ENCODE results near the gene ARF1.

Gene ARF1

GRCh38 chr1:228109073-228109961, 26.8 kb downstream of the ARF1 start, which contains the start of gene MRPL55 (continued):
- TF ChIP-seq, protein P1, sequence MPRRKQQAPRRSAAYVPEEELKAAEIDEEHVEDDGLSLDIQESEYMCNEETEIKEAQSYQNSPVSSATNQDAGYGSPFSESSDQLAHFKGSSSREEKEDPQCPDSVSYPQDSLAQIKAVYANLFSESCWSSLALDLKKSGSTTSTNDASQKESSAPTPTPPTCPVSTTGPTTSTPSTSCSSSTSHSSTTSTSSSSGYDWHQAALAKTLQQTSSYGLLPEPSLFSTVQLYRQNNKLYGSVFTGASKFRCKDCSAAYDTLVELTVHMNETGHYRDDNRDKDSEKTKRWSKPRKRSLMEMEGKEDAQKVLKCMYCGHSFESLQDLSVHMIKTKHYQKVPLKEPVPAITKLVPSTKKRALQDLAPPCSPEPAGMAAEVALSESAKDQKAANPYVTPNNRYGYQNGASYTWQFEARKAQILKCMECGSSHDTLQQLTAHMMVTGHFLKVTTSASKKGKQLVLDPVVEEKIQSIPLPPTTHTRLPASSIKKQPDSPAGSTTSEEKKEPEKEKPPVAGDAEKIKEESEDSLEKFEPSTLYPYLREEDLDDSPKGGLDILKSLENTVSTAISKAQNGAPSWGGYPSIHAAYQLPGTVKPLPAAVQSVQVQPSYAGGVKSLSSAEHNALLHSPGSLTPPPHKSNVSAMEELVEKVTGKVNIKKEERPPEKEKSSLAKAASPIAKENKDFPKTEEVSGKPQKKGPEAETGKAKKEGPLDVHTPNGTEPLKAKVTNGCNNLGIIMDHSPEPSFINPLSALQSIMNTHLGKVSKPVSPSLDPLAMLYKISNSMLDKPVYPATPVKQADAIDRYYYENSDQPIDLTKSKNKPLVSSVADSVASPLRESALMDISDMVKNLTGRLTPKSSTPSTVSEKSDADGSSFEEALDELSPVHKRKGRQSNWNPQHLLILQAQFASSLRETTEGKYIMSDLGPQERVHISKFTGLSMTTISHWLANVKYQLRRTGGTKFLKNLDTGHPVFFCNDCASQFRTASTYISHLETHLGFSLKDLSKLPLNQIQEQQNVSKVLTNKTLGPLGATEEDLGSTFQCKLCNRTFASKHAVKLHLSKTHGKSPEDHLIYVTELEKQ (tag by site-specific recombination; IDR thresholded peaks at IDR 0.05; ENCODE audit: borderline replicate concordance): peak; percentile 11; the same call in 1 of the 2 replicates
- TF ChIP-seq, protein P2, sequence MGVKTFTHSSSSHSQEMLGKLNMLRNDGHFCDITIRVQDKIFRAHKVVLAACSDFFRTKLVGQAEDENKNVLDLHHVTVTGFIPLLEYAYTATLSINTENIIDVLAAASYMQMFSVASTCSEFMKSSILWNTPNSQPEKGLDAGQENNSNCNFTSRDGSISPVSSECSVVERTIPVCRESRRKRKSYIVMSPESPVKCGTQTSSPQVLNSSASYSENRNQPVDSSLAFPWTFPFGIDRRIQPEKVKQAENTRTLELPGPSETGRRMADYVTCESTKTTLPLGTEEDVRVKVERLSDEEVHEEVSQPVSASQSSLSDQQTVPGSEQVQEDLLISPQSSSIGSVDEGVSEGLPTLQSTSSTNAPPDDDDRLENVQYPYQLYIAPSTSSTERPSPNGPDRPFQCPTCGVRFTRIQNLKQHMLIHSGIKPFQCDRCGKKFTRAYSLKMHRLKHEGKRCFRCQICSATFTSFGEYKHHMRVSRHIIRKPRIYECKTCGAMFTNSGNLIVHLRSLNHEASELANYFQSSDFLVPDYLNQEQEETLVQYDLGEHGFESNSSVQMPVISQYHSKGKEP (tag by site-specific recombination; IDR thresholded peaks at IDR 0.05): peak; percentile 98
- TF ChIP-seq KLF16 (tag by site-specific recombination; IDR thresholded peaks at IDR 0.05) (peak; percentile 99), FEZF1 (tag by site-specific recombination; IDR thresholded peaks at IDR 0.05) (peak; percentile 81), ZNF223 (tag by site-specific recombination; IDR thresholded peaks at IDR 0.05) (0 out of 2 replicates have a peak, but pooled peaks have one; percentile 10), ZBTB21 (tag by site-specific recombination; IDR thresholded peaks at IDR 0.05) (peak; percentile 100), ZXDB (tag by site-specific recombination; IDR thresholded peaks at IDR 0.05) (peak; percentile 84), ZNF362 (tag by site-specific recombination; IDR thresholded peaks at IDR 0.05) (no peak), SALL2 (tag by site-specific recombination; IDR thresholded peaks at IDR 0.05; ENCODE audit: borderline replicate concordance) (no peak), ZNF792 (tag by site-specific recombination; IDR thresholded peaks at IDR 0.05) (0 out of 2 replicates have a peak, but pooled peaks have one; percentile 13), ZNF366 (tag by site-specific recombination; conservative IDR thresholded peaks at IDR 0.05) (no peak), ZNF404 (tag by site-specific recombination; IDR thresholded peaks at IDR 0.05) (no peak), ZNF449 (tag by site-specific recombination; IDR thresholded peaks at IDR 0.05) (0 out of 2 replicates have a peak, but pooled peaks have one; percentile 22), ZNF16 (tag by site-specific recombination; IDR thresholded peaks at IDR 0.05; ENCODE audit: low read depth) (no peak), SP3 (tag by site-specific recombination; IDR thresholded peaks at IDR 0.05) (peak; percentile 100), KLF8 (tag by site-specific recombination; IDR thresholded peaks at IDR 0.05) (peak; percentile 100), ZNF423 (tag by site-specific recombination; IDR thresholded peaks at IDR 0.05) (peak; percentile 89; the same call in 1 of the 2 replicates), GLI4 (tag by site-specific recombination; IDR thresholded peaks at IDR 0.05) (peak; percentile 93), ZBTB48 (tag by site-specific recombination; IDR thresholded peaks at IDR 0.05) (peak; percentile 85), KLF9 (tag by site-specific recombination; IDR thresholded peaks at IDR 0.05; ENCODE audit: low read depth) (peak; percentile 96), ZNF670 (tag by site-specific recombination; IDR thresholded peaks at IDR 0.05; ENCODE audit: low read depth) (no peak), ZNF2 (tag by site-specific recombination; IDR thresholded peaks at IDR 0.05) (peak; percentile 86)
- TF ChIP-seq, protein P3, sequence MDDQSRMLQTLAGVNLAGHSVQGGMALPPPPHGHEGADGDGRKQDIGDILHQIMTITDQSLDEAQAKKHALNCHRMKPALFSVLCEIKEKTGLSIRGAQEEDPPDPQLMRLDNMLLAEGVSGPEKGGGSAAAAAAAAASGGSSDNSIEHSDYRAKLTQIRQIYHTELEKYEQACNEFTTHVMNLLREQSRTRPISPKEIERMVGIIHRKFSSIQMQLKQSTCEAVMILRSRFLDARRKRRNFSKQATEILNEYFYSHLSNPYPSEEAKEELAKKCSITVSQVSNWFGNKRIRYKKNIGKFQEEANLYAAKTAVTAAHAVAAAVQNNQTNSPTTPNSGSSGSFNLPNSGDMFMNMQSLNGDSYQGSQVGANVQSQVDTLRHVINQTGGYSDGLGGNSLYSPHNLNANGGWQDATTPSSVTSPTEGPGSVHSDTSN (CRISPR knock-in tag; IDR thresholded peaks at IDR 0.05): no peak
- TF ChIP-seq, protein P4, sequence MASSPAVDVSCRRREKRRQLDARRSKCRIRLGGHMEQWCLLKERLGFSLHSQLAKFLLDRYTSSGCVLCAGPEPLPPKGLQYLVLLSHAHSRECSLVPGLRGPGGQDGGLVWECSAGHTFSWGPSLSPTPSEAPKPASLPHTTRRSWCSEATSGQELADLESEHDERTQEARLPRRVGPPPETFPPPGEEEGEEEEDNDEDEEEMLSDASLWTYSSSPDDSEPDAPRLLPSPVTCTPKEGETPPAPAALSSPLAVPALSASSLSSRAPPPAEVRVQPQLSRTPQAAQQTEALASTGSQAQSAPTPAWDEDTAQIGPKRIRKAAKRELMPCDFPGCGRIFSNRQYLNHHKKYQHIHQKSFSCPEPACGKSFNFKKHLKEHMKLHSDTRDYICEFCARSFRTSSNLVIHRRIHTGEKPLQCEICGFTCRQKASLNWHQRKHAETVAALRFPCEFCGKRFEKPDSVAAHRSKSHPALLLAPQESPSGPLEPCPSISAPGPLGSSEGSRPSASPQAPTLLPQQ (tag by site-specific recombination; IDR thresholded peaks at IDR 0.05): peak; percentile 64; the same call in 1 of the 2 replicates
- TF ChIP-seq, protein P5, sequence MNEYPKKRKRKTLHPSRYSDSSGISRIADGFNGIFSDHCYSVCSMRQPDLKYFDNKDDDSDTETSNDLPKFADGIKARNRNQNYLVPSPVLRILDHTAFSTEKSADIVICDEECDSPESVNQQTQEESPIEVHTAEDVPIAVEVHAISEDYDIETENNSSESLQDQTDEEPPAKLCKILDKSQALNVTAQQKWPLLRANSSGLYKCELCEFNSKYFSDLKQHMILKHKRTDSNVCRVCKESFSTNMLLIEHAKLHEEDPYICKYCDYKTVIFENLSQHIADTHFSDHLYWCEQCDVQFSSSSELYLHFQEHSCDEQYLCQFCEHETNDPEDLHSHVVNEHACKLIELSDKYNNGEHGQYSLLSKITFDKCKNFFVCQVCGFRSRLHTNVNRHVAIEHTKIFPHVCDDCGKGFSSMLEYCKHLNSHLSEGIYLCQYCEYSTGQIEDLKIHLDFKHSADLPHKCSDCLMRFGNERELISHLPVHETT (tag by site-specific recombination; IDR thresholded peaks at IDR 0.05): peak; percentile 88

All from HEK293 (cell line).